ENCODE measurements around the gene HK3.

HK3 gene

DNA sequence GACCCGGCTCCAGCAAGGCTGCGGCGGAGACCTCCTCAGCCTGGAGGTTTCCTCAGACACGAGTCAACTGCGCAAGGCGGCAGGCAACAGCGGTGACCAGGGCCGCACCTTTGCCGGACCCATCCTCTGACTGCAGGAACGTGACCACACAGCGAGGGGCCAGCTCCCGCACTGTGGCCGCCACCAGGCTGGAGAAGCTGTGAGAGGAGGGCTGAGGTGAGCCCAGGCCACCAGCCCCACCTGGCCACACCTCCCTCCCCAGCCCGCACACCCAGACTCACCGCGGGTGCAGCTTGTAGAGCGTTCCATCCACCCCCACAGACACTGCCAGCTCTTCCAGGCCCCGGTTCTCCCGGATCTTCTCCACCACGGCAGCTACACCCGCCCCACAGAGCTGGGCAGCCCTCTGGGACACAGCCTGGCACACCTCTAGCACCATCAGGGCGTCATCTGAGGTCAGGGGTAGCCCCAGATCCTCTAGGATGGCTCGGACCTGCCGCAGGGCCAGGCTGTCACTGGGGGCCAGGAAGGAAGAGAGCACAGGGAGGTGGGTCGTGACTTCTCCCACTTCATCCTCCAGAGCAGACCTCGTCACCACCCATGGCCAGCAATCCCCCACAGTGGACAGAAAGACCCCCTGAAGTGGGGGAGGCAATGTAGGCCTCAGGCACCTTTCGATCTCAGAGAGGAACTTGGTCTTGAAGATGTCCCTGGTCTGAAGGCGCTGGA is 18.0 kb downstream of the HK3 start:
- Histone ChIP-seq H3K4me3 (ENCODE audit: low read length) (no peak overlapping the region), H3K9me3 (replicated peaks; ENCODE audit: low read length) (no peaks in the 10 kb centered on the region), H3K27me3 (ENCODE audit: control insufficient read depth, insufficient read depth, low read length) (peaks cover 34% of the 10 kb centered on the region), H3K9ac (ENCODE audit: low read depth, low read length) (no peak overlapping the region), H3K4me2 (ENCODE audit: low read length) (no peak overlapping the region), H3K4me1 (ENCODE audit: control insufficient read depth, insufficient read depth, low read length) (peaks cover 3% of the 10 kb centered on the region), H3K36me3 (ENCODE audit: insufficient read depth, low read length) (no peaks in the 10 kb centered on the region)

DNA sequence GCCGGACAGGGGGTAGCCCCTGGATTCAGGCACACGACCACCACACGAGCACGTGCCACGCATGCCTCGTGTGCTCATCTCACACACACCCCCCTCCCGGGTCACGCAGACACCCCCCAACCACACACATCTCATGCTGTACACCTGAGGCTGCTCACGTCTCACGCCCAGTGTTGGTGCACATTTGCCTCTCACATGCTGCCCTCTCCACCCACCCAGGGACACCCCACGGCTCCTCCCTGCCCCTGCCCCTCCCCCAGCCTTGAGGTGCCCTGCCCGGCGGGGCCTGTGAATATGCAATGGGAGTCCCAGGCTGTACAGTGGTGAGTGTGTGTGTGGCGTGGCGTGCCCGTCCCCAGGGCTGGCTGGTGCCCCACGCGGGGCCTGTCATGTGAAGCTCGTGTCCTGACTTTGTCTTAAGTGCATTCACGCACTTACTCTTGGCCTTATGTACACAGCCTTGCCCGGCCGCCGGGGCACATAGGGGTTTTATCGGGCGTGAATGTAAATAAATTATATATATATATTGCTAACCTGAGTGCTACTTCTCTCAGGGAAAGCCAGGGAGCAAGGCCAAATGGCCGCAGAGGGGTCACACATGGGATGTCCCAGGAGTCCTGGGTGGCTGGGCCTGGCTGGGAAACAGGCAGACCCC is 18.7 kb downstream of the HK3 start:
- no peak overlapping the region for H3K4me2 ChIP-seq (ENCODE audit: low read length)
- H3K27me3 ChIP-seq (ENCODE audit: control insufficient read depth, insufficient read depth, low read length): peaks cover 41% of the 10 kb centered on the region
- H3K36me3 ChIP-seq (ENCODE audit: insufficient read depth, low read length): no peaks in the 10 kb centered on the region
- H3K4me3 ChIP-seq (ENCODE audit: low read length): no peak overlapping the region
- H3K9me3 ChIP-seq (replicated peaks; ENCODE audit: low read length): no peaks in the 10 kb centered on the region
- H3K4me1 ChIP-seq (ENCODE audit: control insufficient read depth, insufficient read depth, low read length): peaks cover 3% of the 10 kb centered on the region
- H3K9ac ChIP-seq (ENCODE audit: low read depth, low read length): no peak overlapping the region

DNA sequence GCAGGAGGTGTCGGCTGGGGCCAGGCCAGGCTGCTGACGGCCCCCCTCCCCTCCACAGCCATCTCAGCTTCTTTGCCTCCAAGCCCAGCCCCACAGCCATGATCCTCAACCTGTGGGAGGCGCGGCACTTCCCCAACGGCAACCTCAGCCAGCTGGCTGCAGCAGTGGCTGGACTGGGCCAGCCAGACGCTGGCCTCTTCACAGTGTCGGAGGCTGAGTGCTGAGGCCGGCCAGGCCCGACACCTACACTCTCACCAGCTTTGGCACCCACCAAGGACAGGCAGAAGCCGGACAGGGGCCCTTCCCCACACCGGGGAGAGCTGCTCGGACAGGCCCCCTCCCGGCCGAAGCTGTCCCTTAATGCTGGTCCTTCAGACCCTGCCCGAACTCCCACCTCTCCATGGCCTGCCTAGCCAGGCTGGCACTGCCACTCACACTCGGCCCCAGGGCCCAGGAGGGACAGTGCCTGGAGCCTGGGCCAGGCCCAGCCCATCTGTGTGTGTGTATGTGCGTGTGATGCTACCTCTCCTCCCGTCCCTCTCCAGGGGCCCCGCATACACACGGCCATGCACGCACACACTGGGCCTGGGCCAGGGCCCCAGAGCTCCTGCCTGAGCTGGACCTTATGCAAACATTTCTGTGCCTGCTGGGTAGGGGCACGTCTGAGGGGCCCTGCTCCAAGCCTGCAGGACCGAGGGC is 19.3 kb downstream of the HK3 start:
- H3K4me3 ChIP-seq (ENCODE audit: low read length): no peak overlapping the region
- H3K27me3 ChIP-seq (ENCODE audit: control insufficient read depth, insufficient read depth, low read length): peaks cover 45% of the 10 kb centered on the region
- peaks cover 3% of the 10 kb centered on the region for H3K4me1 ChIP-seq (ENCODE audit: control insufficient read depth, insufficient read depth, low read length)
- no peak overlapping the region for H3K4me2 ChIP-seq (ENCODE audit: low read length)
- H3K9me3 ChIP-seq (replicated peaks; ENCODE audit: low read length): no peaks in the 10 kb centered on the region
- no peaks in the 10 kb centered on the region for H3K36me3 ChIP-seq (ENCODE audit: insufficient read depth, low read length)
- H3K9ac ChIP-seq (ENCODE audit: low read depth, low read length): no peak overlapping the region

DNA sequence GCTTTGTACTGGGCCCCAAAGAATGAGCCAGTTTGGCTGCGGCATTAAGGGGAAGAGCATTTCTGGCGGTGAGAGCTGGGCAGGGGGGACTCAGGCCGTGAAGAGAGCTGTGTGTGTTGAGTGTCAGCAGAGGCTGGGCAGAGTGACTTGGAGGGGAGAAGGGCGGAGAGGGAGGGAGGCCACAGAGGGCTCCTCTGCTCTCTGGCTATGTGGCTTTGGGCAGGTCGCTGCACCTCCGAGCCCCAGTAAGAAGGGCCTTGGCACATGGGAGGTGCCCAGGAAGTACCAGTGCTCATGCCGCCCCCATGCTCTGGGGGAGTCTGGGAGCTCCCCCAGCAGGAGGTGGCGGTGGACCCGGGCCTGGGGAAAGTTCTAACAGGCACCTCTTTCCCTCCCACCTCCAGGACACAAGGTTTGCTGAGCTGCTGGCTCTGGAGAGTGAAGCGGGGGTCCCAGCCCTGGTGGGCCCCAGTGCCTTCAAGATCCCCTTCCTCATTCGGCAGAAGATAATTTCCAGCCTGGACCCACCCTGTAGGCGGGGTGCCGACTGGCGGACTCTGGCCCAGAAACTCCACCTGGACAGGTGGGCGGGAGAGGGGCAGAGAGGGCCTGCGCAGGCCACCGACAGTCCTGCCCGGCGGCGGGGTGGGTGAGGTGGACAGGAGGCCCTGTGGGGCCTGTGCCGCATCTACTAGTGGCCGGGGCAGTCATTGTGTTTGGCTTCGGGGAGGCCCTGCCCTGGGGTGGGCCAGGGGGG is 20.1 kb downstream of the HK3 start:
- Histone ChIP-seq H3K9ac (ENCODE audit: low read depth, low read length) (no peak overlapping the region), H3K4me3 (ENCODE audit: low read length) (no peak overlapping the region), H3K27me3 (ENCODE audit: control insufficient read depth, insufficient read depth, low read length) (peaks cover 51% of the 10 kb centered on the region), H3K4me2 (ENCODE audit: low read length) (no peak overlapping the region), H3K36me3 (ENCODE audit: insufficient read depth, low read length) (no peaks in the 10 kb centered on the region), H3K4me1 (ENCODE audit: control insufficient read depth, insufficient read depth, low read length) (peaks cover 3% of the 10 kb centered on the region), H3K9me3 (replicated peaks; ENCODE audit: low read length) (no peaks in the 10 kb centered on the region)

DNA sequence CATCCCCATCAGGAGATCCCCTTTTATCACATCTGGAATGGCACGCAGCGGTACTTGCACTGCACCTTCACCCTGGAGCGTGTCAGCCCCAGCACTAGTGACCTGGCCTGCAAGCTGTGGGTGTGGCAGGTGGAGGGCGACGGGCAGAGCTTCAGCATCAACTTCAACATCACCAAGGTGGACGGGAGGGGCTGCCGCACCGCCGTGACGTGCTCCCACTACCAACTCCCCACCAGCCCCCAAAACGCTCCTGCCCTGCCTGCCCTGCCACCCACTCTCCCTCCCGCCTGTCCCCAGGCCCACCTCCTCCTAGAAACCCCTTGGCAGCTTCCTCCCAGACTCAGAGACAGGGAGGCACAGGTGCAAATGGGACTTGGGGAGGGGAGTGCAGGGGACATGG is 20.7 kb downstream of the HK3 start:
- Histone ChIP-seq H3K36me3 (ENCODE audit: insufficient read depth, low read length) (no peaks in the 10 kb centered on the region), H3K4me3 (ENCODE audit: low read length) (no peak overlapping the region), H3K9ac (ENCODE audit: low read depth, low read length) (no peak overlapping the region), H3K4me2 (ENCODE audit: low read length) (no peak overlapping the region), H3K9me3 (replicated peaks; ENCODE audit: low read length) (no peaks in the 10 kb centered on the region), H3K27me3 (ENCODE audit: control insufficient read depth, insufficient read depth, low read length) (peaks cover 54% of the 10 kb centered on the region), H3K4me1 (ENCODE audit: control insufficient read depth, insufficient read depth, low read length) (peaks cover 3% of the 10 kb centered on the region)

DNA sequence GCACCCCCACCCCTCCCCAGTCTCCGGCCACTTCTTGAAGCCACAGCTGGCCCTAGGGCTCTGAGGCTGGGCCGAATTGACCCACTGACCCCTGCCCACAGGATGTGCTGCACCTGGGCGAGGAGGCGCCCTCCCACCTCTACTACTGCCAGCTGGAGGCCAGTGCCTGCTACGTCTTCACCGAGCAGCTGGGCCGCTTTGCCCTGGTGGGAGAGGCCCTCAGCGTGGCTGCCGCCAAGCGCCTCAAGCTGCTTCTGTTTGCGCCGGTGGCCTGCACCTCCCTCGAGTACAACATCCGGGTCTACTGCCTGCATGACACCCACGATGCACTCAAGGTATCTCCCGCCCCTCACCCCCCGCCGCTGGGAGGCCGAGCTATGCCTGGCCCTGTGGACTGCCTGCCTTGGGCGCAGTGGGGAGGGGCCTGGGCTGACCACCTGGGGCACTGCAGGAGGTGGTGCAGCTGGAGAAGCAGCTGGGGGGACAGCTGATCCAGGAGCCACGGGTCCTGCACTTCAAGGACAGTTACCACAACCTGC is 21.3 kb downstream of the HK3 start:
- Histone ChIP-seq H3K9ac (ENCODE audit: low read depth, low read length) (no peak overlapping the region), H3K27me3 (ENCODE audit: control insufficient read depth, insufficient read depth, low read length) (peaks cover 50% of the 10 kb centered on the region), H3K36me3 (ENCODE audit: insufficient read depth, low read length) (no peaks in the 10 kb centered on the region), H3K4me2 (ENCODE audit: low read length) (no peak overlapping the region), H3K4me1 (ENCODE audit: control insufficient read depth, insufficient read depth, low read length) (peaks cover 3% of the 10 kb centered on the region), H3K9me3 (replicated peaks; ENCODE audit: low read length) (no peaks in the 10 kb centered on the region), H3K4me3 (ENCODE audit: low read length) (no peak overlapping the region)

DNA sequence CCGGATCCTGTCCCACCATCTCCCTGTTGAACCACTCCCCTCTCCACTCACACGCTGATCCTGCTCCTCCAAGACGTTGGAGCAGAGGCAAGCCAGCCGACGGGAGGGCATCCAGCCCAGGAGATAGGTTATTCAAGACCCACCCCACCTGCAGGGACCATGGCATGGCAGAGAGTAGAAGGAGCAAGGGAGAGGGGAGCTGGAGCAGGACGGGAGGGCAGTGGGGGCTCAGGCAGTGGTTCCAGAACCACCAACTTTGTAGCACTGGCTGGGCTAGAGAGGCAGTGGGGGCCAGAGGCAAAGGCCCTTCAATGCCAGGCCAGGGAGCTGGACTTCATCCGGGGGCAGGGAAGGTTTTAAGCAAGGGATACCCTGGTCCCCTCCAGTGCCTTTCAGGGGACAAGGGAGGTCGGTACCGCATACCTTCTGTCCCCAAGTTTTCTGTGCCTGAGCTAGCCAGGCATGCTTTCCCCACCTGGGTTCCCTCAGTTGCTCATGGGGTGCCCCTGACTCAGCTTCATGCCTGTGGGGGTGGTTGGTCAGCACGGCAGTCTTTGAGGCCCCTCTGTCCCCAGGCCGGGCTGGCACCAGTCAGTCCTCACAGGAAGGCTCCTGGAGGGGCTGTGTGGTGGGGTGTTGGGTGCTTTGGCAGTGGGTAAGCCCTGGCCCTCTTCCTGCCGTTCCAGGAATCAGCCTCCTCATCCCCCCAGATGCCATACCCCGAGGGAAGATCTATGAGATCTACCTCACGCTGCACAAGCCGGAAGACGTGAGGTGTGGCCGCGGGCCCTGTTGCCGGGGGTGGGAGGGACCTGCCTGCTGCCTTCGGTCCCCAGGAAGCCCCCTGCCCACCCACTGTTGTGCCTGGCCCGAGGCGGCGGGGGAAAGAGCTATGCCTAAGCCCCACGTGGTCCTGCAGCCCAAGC is 22.4 kb downstream of the HK3 start:
- Histone ChIP-seq H3K4me1 (ENCODE audit: control insufficient read depth, insufficient read depth, low read length) (no peaks in the 10 kb centered on the region), H3K36me3 (ENCODE audit: insufficient read depth, low read length) (no peaks in the 10 kb centered on the region), H3K4me2 (ENCODE audit: low read length) (no peak overlapping the region), H3K9ac (ENCODE audit: low read depth, low read length) (no peak overlapping the region), H3K27me3 (ENCODE audit: control insufficient read depth, insufficient read depth, low read length) (peaks cover 45% of the 10 kb centered on the region), H3K9me3 (replicated peaks; ENCODE audit: low read length) (no peaks in the 10 kb centered on the region), H3K4me3 (ENCODE audit: low read length) (no peak overlapping the region)

DNA sequence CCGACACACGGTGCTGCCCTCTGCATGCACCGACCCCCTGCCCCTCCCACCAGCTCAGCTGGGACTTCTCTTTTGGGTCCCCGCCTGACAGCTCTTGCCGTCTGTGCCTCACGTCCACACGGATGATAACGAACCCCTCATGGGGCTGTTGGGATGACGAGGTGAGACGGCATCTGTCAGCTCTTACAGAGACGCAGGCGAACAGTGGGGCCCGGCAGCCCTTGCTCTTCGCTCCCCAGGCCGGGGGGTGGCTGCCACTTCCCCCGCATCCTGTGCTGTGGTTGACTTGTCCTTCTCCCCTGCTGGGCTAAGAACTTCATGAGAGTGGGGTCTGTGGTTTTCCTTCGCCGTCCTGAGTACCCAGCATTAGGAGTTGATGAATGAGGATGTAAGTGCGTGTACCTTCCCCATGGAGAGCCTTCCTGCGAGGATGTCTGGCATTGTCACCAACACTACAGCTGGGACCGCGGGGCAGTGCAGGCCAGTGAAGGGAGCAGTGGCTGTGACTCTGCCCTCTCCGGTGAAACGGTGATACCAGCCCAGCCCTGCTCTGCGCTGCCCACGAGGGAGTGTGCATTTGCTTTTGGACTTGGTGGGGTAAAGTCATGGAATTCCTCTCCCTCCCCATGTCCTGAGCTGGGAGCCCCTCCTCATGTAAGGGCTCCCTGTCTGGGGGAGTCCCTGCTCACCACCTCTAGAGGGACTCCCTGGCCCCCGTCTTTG is 23.2 kb downstream of the HK3 start:
- no peaks in the 10 kb centered on the region for H3K4me1 ChIP-seq (ENCODE audit: control insufficient read depth, insufficient read depth, low read length)
- no peaks in the 10 kb centered on the region for H3K36me3 ChIP-seq (ENCODE audit: insufficient read depth, low read length)
- H3K27me3 ChIP-seq (ENCODE audit: control insufficient read depth, insufficient read depth, low read length): peaks cover 45% of the 10 kb centered on the region
- no peaks in the 10 kb centered on the region for H3K9me3 ChIP-seq (replicated peaks; ENCODE audit: low read length)
- no peak overlapping the region for H3K4me2 ChIP-seq (ENCODE audit: low read length)
- H3K9ac ChIP-seq (ENCODE audit: low read depth, low read length): no peak overlapping the region
- no peak overlapping the region for H3K4me3 ChIP-seq (ENCODE audit: low read length)

DNA sequence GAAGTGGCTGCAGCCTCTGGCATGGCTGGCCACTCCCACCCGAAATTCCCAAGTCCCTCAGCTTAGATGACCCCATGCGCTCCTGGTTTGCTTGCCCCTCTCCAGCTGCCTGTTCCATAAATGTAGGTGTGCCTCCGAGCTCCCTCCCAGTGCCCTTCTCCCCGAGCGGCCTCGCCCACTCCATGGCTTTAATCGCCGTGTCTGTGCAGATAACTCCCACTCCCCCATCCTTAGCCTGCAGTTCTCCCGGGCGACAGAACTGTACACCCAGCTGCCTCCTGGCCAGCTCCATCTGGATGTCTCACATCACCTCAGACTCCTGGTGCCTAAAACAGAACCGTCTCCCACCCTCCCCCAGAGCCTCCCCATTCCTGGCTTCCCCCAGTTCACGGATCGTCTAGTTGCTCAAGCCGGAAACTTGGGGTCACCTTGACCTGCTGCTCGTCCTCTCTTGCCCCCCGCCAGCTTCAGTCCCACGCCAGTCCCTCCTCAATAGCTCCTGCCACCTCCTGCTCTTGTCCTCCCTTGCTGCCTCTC is 24.1 kb downstream of the HK3 start:
- no peaks in the 10 kb centered on the region for H3K9me3 ChIP-seq (replicated peaks; ENCODE audit: low read length)
- H3K9ac ChIP-seq (ENCODE audit: low read depth, low read length): no peak overlapping the region
- H3K4me2 ChIP-seq (ENCODE audit: low read length): no peak overlapping the region
- H3K4me1 ChIP-seq (ENCODE audit: control insufficient read depth, insufficient read depth, low read length): no peaks in the 10 kb centered on the region
- H3K36me3 ChIP-seq (ENCODE audit: insufficient read depth, low read length): no peaks in the 10 kb centered on the region
- H3K4me3 ChIP-seq (ENCODE audit: low read length): no peak overlapping the region
- H3K27me3 ChIP-seq (ENCODE audit: control insufficient read depth, insufficient read depth, low read length): peaks cover 45% of the 10 kb centered on the region

DNA sequence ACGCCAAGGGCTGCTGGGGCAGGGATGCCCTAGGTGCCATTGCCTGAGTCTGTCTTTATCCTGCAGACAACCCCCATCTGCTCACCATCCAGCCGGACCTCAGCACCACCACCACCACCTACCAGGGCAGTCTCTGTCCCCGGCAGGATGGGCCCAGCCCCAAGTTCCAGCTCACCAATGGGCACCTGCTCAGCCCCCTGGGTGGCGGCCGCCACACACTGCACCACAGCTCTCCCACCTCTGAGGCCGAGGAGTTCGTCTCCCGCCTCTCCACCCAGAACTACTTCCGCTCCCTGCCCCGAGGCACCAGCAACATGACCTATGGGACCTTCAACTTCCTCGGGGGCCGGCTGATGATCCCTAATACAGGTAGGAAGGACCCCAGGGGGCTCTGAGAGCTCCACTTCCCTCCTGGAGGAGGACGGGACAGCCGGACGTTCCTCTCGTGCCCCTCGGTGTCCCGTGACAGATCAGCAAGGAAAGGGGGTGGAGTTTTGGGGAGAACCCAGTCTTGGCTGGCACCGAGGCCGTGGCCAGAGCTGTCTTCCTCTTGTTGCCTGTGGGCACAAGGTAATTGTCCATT is 24.9 kb downstream of the HK3 start:
- no peak overlapping the region for H3K9ac ChIP-seq (ENCODE audit: low read depth, low read length)
- no peaks in the 10 kb centered on the region for H3K4me1 ChIP-seq (ENCODE audit: control insufficient read depth, insufficient read depth, low read length)

More for the DNA sequence above, 24.9 kb downstream of the HK3 start:
- no peak overlapping the region for H3K4me2 ChIP-seq (ENCODE audit: low read length)
- no peaks in the 10 kb centered on the region for H3K9me3 ChIP-seq (replicated peaks; ENCODE audit: low read length)
- peaks cover 45% of the 10 kb centered on the region for H3K27me3 ChIP-seq (ENCODE audit: control insufficient read depth, insufficient read depth, low read length)
- H3K36me3 ChIP-seq (ENCODE audit: insufficient read depth, low read length): no peaks in the 10 kb centered on the region
- H3K4me3 ChIP-seq (ENCODE audit: low read length): no peak overlapping the region
